ENCODE measurements around the gene MACROD2.

Gene MACROD2

GRCh38 chr20:14951105-14951504, 955.8 kb downstream of the MACROD2 start:
- Histone ChIP-seq H3K27ac (ENCODE audit: low read length) (no peak overlapping the region), H3K4me3 (ENCODE audit: low read depth in 1 of 2, low read length in 2 of 2) (no peak overlapping the region), H3K4me1 (ENCODE audit: control insufficient read depth in 1 of 2, insufficient read depth in 2 of 2, low read length in 2 of 2) (no peaks in the 10 kb centered on the region), H3K27me3 (ENCODE audit: low read depth, low read length) (no peaks in the 10 kb centered on the region), H3K9me3 (ENCODE audit: control insufficient read depth in 1 of 2, low read length in 2 of 2) (no peaks in the 10 kb centered on the region), H3K36me3 (ENCODE audit: control insufficient read depth in 1 of 2, insufficient read depth in 2 of 2, low read length in 2 of 2) (no peaks in the 10 kb centered on the region)

GRCh38 chr20:14951707-14952418, 956.5 kb downstream of the MACROD2 start:
- H3K4me1 ChIP-seq (ENCODE audit: control insufficient read depth in 1 of 2, insufficient read depth in 2 of 2, low read length in 2 of 2): no peaks in the 10 kb centered on the region
- H3K9me3 ChIP-seq (ENCODE audit: control insufficient read depth in 1 of 2, low read length in 2 of 2): no peaks in the 10 kb centered on the region
- H3K4me3 ChIP-seq (ENCODE audit: low read depth in 1 of 2, low read length in 2 of 2): no peak overlapping the region
- no peaks in the 10 kb centered on the region for H3K36me3 ChIP-seq (ENCODE audit: control insufficient read depth in 1 of 2, insufficient read depth in 2 of 2, low read length in 2 of 2)
- H3K27ac ChIP-seq (ENCODE audit: low read length): no peak overlapping the region
- H3K27me3 ChIP-seq (ENCODE audit: low read depth, low read length): no peaks in the 10 kb centered on the region

GRCh38 chr20:14953736-14954135, 958.4 kb downstream of the MACROD2 start:
- Histone ChIP-seq H3K4me1 (ENCODE audit: control insufficient read depth in 1 of 2, insufficient read depth in 2 of 2, low read length in 2 of 2) (no peaks in the 10 kb centered on the region), H3K27ac (ENCODE audit: low read length) (no peak overlapping the region), H3K4me3 (ENCODE audit: low read depth in 1 of 2, low read length in 2 of 2) (no peak overlapping the region), H3K9me3 (ENCODE audit: control insufficient read depth in 1 of 2, low read length in 2 of 2) (no peaks in the 10 kb centered on the region), H3K36me3 (ENCODE audit: control insufficient read depth in 1 of 2, insufficient read depth in 2 of 2, low read length in 2 of 2) (no peaks in the 10 kb centered on the region), H3K27me3 (ENCODE audit: low read depth, low read length) (no peaks in the 10 kb centered on the region)

GRCh38 chr20:14955399-14955798, 960.1 kb downstream of the MACROD2 start:
- Histone ChIP-seq H3K4me1 (ENCODE audit: control insufficient read depth in 1 of 2, insufficient read depth in 2 of 2, low read length in 2 of 2) (no peaks in the 10 kb centered on the region), H3K27ac (ENCODE audit: low read length) (no peak overlapping the region), H3K4me3 (ENCODE audit: low read depth in 1 of 2, low read length in 2 of 2) (no peak overlapping the region), H3K36me3 (ENCODE audit: control insufficient read depth in 1 of 2, insufficient read depth in 2 of 2, low read length in 2 of 2) (no peaks in the 10 kb centered on the region), H3K9me3 (ENCODE audit: control insufficient read depth in 1 of 2, low read length in 2 of 2) (no peaks in the 10 kb centered on the region), H3K27me3 (ENCODE audit: low read depth, low read length) (no peaks in the 10 kb centered on the region)

GRCh38 chr20:14956026-14956425, 960.7 kb downstream of the MACROD2 start:
- H3K36me3 ChIP-seq (ENCODE audit: control insufficient read depth in 1 of 2, insufficient read depth in 2 of 2, low read length in 2 of 2): no peaks in the 10 kb centered on the region
- H3K27me3 ChIP-seq (ENCODE audit: low read depth, low read length): no peaks in the 10 kb centered on the region
- H3K4me3 ChIP-seq (ENCODE audit: low read depth in 1 of 2, low read length in 2 of 2): no peak overlapping the region
- no peaks in the 10 kb centered on the region for H3K4me1 ChIP-seq (ENCODE audit: control insufficient read depth in 1 of 2, insufficient read depth in 2 of 2, low read length in 2 of 2)
- no peaks in the 10 kb centered on the region for H3K9me3 ChIP-seq (ENCODE audit: control insufficient read depth in 1 of 2, low read length in 2 of 2)
- H3K27ac ChIP-seq (ENCODE audit: low read length): no peak overlapping the region

- Histone ChIP-seq H3K36me3 (ENCODE audit: control insufficient read depth in 1 of 2, insufficient read depth in 2 of 2, low read length in 2 of 2) (no peaks in the 10 kb centered on the region), H3K9me3 (ENCODE audit: control insufficient read depth in 1 of 2, low read length in 2 of 2) (no peaks in the 10 kb centered on the region), H3K27ac (ENCODE audit: low read length) (no peak overlapping the region), H3K4me3 (ENCODE audit: low read depth in 1 of 2, low read length in 2 of 2) (no peak overlapping the region), H3K27me3 (ENCODE audit: low read depth, low read length) (no peaks in the 10 kb centered on the region), H3K4me1 (ENCODE audit: control insufficient read depth in 1 of 2, insufficient read depth in 2 of 2, low read length in 2 of 2) (no peaks in the 10 kb centered on the region)
Measured at GRCh38 chr20:14956538-14956937, 961.2 kb downstream of the MACROD2 start.

GRCh38 chr20:14957402-14957801, 962.1 kb downstream of the MACROD2 start:
- Histone ChIP-seq H3K27ac (ENCODE audit: low read length) (no peak overlapping the region), H3K4me3 (ENCODE audit: low read depth in 1 of 2, low read length in 2 of 2) (no peak overlapping the region), H3K36me3 (ENCODE audit: control insufficient read depth in 1 of 2, insufficient read depth in 2 of 2, low read length in 2 of 2) (no peaks in the 10 kb centered on the region), H3K4me1 (ENCODE audit: control insufficient read depth in 1 of 2, insufficient read depth in 2 of 2, low read length in 2 of 2) (no peaks in the 10 kb centered on the region), H3K9me3 (ENCODE audit: control insufficient read depth in 1 of 2, low read length in 2 of 2) (no peaks in the 10 kb centered on the region), H3K27me3 (ENCODE audit: low read depth, low read length) (no peaks in the 10 kb centered on the region)

- Histone ChIP-seq H3K36me3 (ENCODE audit: control insufficient read depth in 1 of 2, insufficient read depth in 2 of 2, low read length in 2 of 2) (no peaks in the 10 kb centered on the region), H3K27ac (ENCODE audit: low read length) (no peak overlapping the region), H3K4me1 (ENCODE audit: control insufficient read depth in 1 of 2, insufficient read depth in 2 of 2, low read length in 2 of 2) (no peaks in the 10 kb centered on the region), H3K4me3 (ENCODE audit: low read depth in 1 of 2, low read length in 2 of 2) (no peak overlapping the region), H3K9me3 (ENCODE audit: control insufficient read depth in 1 of 2, low read length in 2 of 2) (no peaks in the 10 kb centered on the region), H3K27me3 (ENCODE audit: low read depth, low read length) (no peaks in the 10 kb centered on the region)
Measured at GRCh38 chr20:14958626-14959025, 963.3 kb downstream of the MACROD2 start.

- Histone ChIP-seq H3K9me3 (ENCODE audit: control insufficient read depth in 1 of 2, low read length in 2 of 2) (no peaks in the 10 kb centered on the region), H3K27me3 (ENCODE audit: low read depth, low read length) (no peaks in the 10 kb centered on the region), H3K36me3 (ENCODE audit: control insufficient read depth in 1 of 2, insufficient read depth in 2 of 2, low read length in 2 of 2) (no peaks in the 10 kb centered on the region), H3K27ac (ENCODE audit: low read length) (no peak overlapping the region), H3K4me3 (ENCODE audit: low read depth in 1 of 2, low read length in 2 of 2) (no peak overlapping the region), H3K4me1 (ENCODE audit: control insufficient read depth in 1 of 2, insufficient read depth in 2 of 2, low read length in 2 of 2) (no peaks in the 10 kb centered on the region)
Measured at GRCh38 chr20:14959506-14960475, 964.5 kb downstream of the MACROD2 start.

GRCh38 chr20:14960831-14961230, 965.5 kb downstream of the MACROD2 start:
- Histone ChIP-seq H3K36me3 (ENCODE audit: control insufficient read depth in 1 of 2, insufficient read depth in 2 of 2, low read length in 2 of 2) (no peaks in the 10 kb centered on the region), H3K4me1 (ENCODE audit: control insufficient read depth in 1 of 2, insufficient read depth in 2 of 2, low read length in 2 of 2) (no peaks in the 10 kb centered on the region), H3K27me3 (ENCODE audit: low read depth, low read length) (no peaks in the 10 kb centered on the region), H3K9me3 (ENCODE audit: control insufficient read depth in 1 of 2, low read length in 2 of 2) (no peaks in the 10 kb centered on the region), H3K4me3 (ENCODE audit: low read depth in 1 of 2, low read length in 2 of 2) (no peak overlapping the region), H3K27ac (ENCODE audit: low read length) (no peak overlapping the region)

GRCh38 chr20:14963262-14963663, 967.9 kb downstream of the MACROD2 start:
- no peaks in the 10 kb centered on the region for H3K36me3 ChIP-seq (ENCODE audit: control insufficient read depth in 1 of 2, insufficient read depth in 2 of 2, low read length in 2 of 2)
- H3K4me3 ChIP-seq (ENCODE audit: low read depth in 1 of 2, low read length in 2 of 2): no peak overlapping the region
- H3K27me3 ChIP-seq (ENCODE audit: low read depth, low read length): no peaks in the 10 kb centered on the region
- no peaks in the 10 kb centered on the region for H3K4me1 ChIP-seq (ENCODE audit: control insufficient read depth in 1 of 2, insufficient read depth in 2 of 2, low read length in 2 of 2)
- H3K27ac ChIP-seq (ENCODE audit: low read length): no peak overlapping the region
- no peaks in the 10 kb centered on the region for H3K9me3 ChIP-seq (ENCODE audit: control insufficient read depth in 1 of 2, low read length in 2 of 2)

Measured in muscle layer of duodenum (tissue), 2 donors.